H9 (cell line): Measurements from ENCODE around the gene PCGF3. TPM values are rescaled to one million over a fixed set of nuclear protein-coding genes. Genes with fewer than 3 reads are reported as not detected.

Source experiments
- DNase-seq: peaks from one replicate; pipeline ENCODE4 v3.0.0-alpha.2; 2017
- H2AFZ ChIP-seq: one replicate; pipeline ENCODE4 v1.6.1; 2013; ENCODE audit warnings: mild to moderate bottlenecking, low read length, control low read depth, moderate library complexity
- H2AK5ac ChIP-seq: 2 replicates; pipeline ENCODE4 v1.6.1; 2013; ENCODE audit warnings: low read length, control low read depth, mixed read lengths; ENCODE audit not compliant: insufficient read length
- H2BK120ac ChIP-seq: one replicate; pipeline ENCODE4 v1.6.1; 2013; ENCODE audit warnings: low read depth, mild to moderate bottlenecking, low read length, control low read depth, inconsistent platforms; ENCODE audit not compliant: poor library complexity, severe bottlenecking
- H2BK12ac ChIP-seq: 2 replicates; pipeline ENCODE4 v1.6.1; 2013; ENCODE audit warnings: low read length, control low read depth, mixed read lengths, low read depth; ENCODE audit not compliant: insufficient read length
- H2BK15ac ChIP-seq: 2 replicates; pipeline ENCODE4 v1.6.1; 2013; ENCODE audit warnings: low read depth, low read length, control low read depth
- H2BK20ac ChIP-seq: one replicate; pipeline ENCODE4 v1.6.1; 2013; ENCODE audit warnings: low read depth, mild to moderate bottlenecking, low read length, control low read depth, inconsistent platforms; ENCODE audit not compliant: poor library complexity, severe bottlenecking
- H2BK5ac ChIP-seq: 2 replicates; pipeline ENCODE4 v1.6.1; 2013; ENCODE audit warnings: low read length, control low read depth, mixed read lengths; ENCODE audit not compliant: insufficient read length
- H3K14ac ChIP-seq: 2 replicates; pipeline ENCODE4 v1.6.1; 2013; ENCODE audit warnings: low read length, control low read depth; ENCODE audit not compliant: insufficient read depth
- H3K18ac ChIP-seq: 2 replicates; pipeline ENCODE4 v1.6.1; 2013; ENCODE audit warnings: low read depth, mild to moderate bottlenecking, mixed read lengths, low read length, control low read depth; ENCODE audit not compliant: insufficient read length
- H3K23ac ChIP-seq: 2 replicates; pipeline ENCODE4 v1.6.1; 2013; ENCODE audit warnings: low read length, control low read depth, mixed read lengths, low read depth; ENCODE audit not compliant: insufficient read length
- H3K23me2 ChIP-seq: 2 replicates; pipeline ENCODE4 v1.6.1; 2013; ENCODE audit warnings: low read depth, mild to moderate bottlenecking, mixed read lengths, low read length, control low read depth; ENCODE audit not compliant: insufficient read length, poor library complexity, severe bottlenecking
- H3K27ac ChIP-seq: 2 replicates; pipeline ENCODE4 v1.5.1; 2013; ENCODE audit warnings: low read length, control low read depth, mixed read lengths, low read depth; ENCODE audit not compliant: insufficient read length
- H3K27me3 ChIP-seq: 2 replicates; pipeline ENCODE4 v1.6.1; 2013; ENCODE audit warnings: low read length, control low read depth, inconsistent platforms; ENCODE audit not compliant: insufficient read depth
- H3K4ac ChIP-seq: 2 replicates; pipeline ENCODE4 v1.6.1; 2013; ENCODE audit warnings: low read depth, mild to moderate bottlenecking, control low read depth, inconsistent platforms, low read length, moderate library complexity
- H3K4me1 ChIP-seq: 2 replicates; pipeline ENCODE4 v1.6.1; 2013; ENCODE audit warnings: low read length, control low read depth, inconsistent platforms; ENCODE audit not compliant: insufficient read depth
- H3K4me2 ChIP-seq: 2 replicates; pipeline ENCODE4 v1.6.1; 2013; ENCODE audit warnings: low read length, control low read depth, mixed read lengths; ENCODE audit not compliant: insufficient read length, insufficient read depth
- H3K56ac ChIP-seq: 2 replicates; pipeline ENCODE4 v1.6.1; 2013; ENCODE audit warnings: low read depth, mild to moderate bottlenecking, mixed read lengths, low read length, control low read depth; ENCODE audit not compliant: insufficient read length
- H3K79me1 ChIP-seq: 2 replicates; pipeline ENCODE4 v1.6.1; 2013; ENCODE audit warnings: low read depth, mild to moderate bottlenecking, moderate library complexity, low read length, control low read depth, inconsistent platforms; ENCODE audit not compliant: insufficient read depth, poor library complexity, severe bottlenecking
- H3K79me2 ChIP-seq: 2 replicates; pipeline ENCODE4 v1.6.1; 2013; ENCODE audit warnings: low read length, control low read depth, inconsistent platforms; ENCODE audit not compliant: insufficient read depth
- H3K9ac ChIP-seq: 2 replicates; pipeline ENCODE4 v1.6.1; 2013; ENCODE audit warnings: low read length, control low read depth, mixed read lengths; ENCODE audit not compliant: insufficient read length; ENCODE audit errors: extremely low read depth
- H3K9me3 ChIP-seq: one replicate; pipeline ENCODE4 v1.6.1; 2013; ENCODE audit warnings: low read depth, low read length, inconsistent platforms; ENCODE audit not compliant: control insufficient read depth
- H3T11ph ChIP-seq: one replicate; pipeline ENCODE4 v1.6.1; 2013; ENCODE audit warnings: mild to moderate bottlenecking, low read length, control low read depth, inconsistent platforms
- H4K20me1 ChIP-seq: one replicate; pipeline ENCODE4 v1.6.1; 2013; ENCODE audit not compliant: control insufficient read depth, insufficient read length, insufficient read depth
- H4K5ac ChIP-seq: 2 replicates; pipeline ENCODE4 v1.6.1; 2013; ENCODE audit warnings: low read depth, mild to moderate bottlenecking, mixed read lengths, low read length, control low read depth; ENCODE audit not compliant: insufficient read length
- H4K8ac ChIP-seq: replicated peaks from 2 replicates; pipeline ENCODE4 v1.6.1; 2013; ENCODE audit warnings: low read length, control low read depth, mixed read lengths, low read depth; ENCODE audit not compliant: insufficient read length
- H4K91ac ChIP-seq: 2 replicates; pipeline ENCODE4 v1.6.1; 2013; ENCODE audit warnings: low read depth, mild to moderate bottlenecking, moderate library complexity, mixed read lengths, low read length, control low read depth; ENCODE audit not compliant: insufficient read length
- H3K27ac Mint-ChIP-seq, 3 experiments: 2 replicates in 2 of 3; 3 replicates in 1 of 3; pipeline ENCODE4 v1.8.0; 2020 to 2021; ENCODE audit warnings: mixed read lengths in 3 of 3, mild to moderate bottlenecking in 1 of 3, moderate library complexity in 1 of 3
- H3K27me3 Mint-ChIP-seq: 2 replicates; pipeline ENCODE4 v1.8.0; 2021; ENCODE audit warnings: low read depth, mild to moderate bottlenecking, moderate library complexity, mixed read lengths
- H3K36me3 Mint-ChIP-seq, 3 experiments: 2 replicates in 2 of 3; 3 replicates in 1 of 3; pipeline ENCODE4 v1.8.0; 2020 to 2021; ENCODE audit warnings: low read depth in 3 of 3, mixed read lengths in 3 of 3; ENCODE audit not compliant: insufficient read depth in 1 of 3
- H3K4me1 Mint-ChIP-seq, 2 experiments: 2 replicates each; pipeline ENCODE4 v1.8.0; 2020; ENCODE audit warnings: mixed read lengths in 2 of 2
- H3K4me3 Mint-ChIP-seq, 2 experiments: 2 replicates in 1 of 2; 3 replicates in 1 of 2; pipeline ENCODE4 v1.8.0; 2020 to 2021; ENCODE audit warnings: mild to moderate bottlenecking in 2 of 2, mixed read lengths in 2 of 2, moderate library complexity in 1 of 2
- H3K9me3 Mint-ChIP-seq, 2 experiments: 2 replicates in 1 of 2; 3 replicates in 1 of 2; pipeline ENCODE4 v1.8.0; 2020; ENCODE audit warnings: mild to moderate bottlenecking in 2 of 2, mixed read lengths in 2 of 2, moderate library complexity in 1 of 2
- WGBS: extraction: QIAGEN DNeasy Blood & Tissue Kit; methylation state at CpG from one replicate; pipeline ENCODE4 v1.1.7; 2013; ENCODE audit warnings: missing lambda C conversion rate, low lambda C conversion rate, mixed read lengths; ENCODE audit not compliant: insufficient read length; ENCODE audit errors: extremely low coverage; 5-methylcytosine and 5-hydroxymethylcytosine counted together
- total RNA-seq: library from RNA; stranded (reverse); gene quantifications from 2 replicates; pipeline ENCODE4 v1.2.1, GENCODE V29; 2021
- TF ChIP-seq, protein P1 (sequence below): fragments of 200-600 bp; sonication (generic); conservative IDR thresholded peaks from 3 replicates; pipeline ENCODE4 v1.8.0; 2021; ENCODE audit warnings: antibody characterized with exemption, mild to moderate bottlenecking

PCGF3 gene
- total RNA-seq, 1 experiment from 2014 or later = 43.1 TPM

DNA sequence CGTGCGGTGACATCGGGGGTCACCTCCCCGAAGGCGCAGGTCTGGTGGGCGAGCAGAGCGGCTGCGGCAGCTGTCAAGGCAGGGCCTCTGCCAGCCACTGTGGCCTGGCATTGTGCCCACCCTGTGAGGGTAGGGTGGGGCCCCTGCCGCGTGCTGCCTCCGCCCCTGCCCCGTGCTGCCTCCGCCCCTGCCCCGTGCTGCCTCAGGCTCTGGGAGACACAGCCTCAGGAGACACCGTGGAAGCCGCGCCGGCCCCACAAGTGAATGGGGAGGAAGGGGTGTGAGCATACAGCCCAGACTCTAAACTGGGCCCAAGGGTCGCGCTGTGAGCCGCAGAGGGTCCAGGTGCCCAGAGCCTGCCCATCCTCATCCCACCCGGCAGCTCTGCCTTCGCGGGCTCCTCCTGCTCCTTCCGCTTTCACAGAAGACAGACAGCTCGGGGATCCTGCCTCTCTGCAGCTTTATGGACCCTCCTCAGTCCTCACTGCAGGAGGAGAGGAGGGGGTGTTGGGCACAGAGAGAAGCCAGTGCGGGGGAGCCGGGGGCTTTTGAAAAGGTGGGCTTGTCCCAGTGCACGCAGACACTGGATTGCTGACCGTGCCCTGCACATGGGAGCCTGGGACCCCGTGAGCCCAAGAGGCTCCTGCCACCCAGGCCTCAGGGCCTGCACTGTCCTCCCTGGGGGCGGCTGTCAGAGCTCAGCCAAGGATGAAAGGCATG is 27.4 kb downstream of the PCGF3 start:
- Histone ChIP-seq H3K56ac (no peak overlapping the region), H3K79me2 (peaks cover 2% of the 10 kb centered on the region; the same call in 1 of the 2 replicates), H3K23me2 (no peaks in the 10 kb centered on the region), H2BK12ac (no peak overlapping the region), H3K14ac (no peak overlapping the region), H2BK20ac (no peak overlapping the region), H3T11ph (no peak overlapping the region), H4K5ac (no peak overlapping the region), H3K27ac (no peak overlapping the region), H3K9ac (no peak overlapping the region), H4K8ac (no peak overlapping the region), H3K4me1 (no peaks in the 10 kb centered on the region), H2BK15ac (no peak overlapping the region), H2BK120ac (no peak overlapping the region), H3K4me2 (no peak overlapping the region), H2AK5ac (no peak overlapping the region), H3K79me1 (no peaks in the 10 kb centered on the region), H2BK5ac (no peak overlapping the region), H3K4ac (no peak overlapping the region), H3K18ac (no peak overlapping the region), H3K23ac (no peak overlapping the region), H4K20me1 (peaks cover 2% of the 10 kb centered on the region), H4K91ac (no peak overlapping the region), H3K27me3 (no peaks in the 10 kb centered on the region), H3K9me3 (no peaks in the 10 kb centered on the region), H2AFZ (no peak overlapping the region)
- Mint-ChIP-seq H3K4me1 (no peaks in the 10 kb centered on the region), H3K9me3 (no peaks in the 10 kb centered on the region), H3K4me3 (no peak overlapping the region), H3K27ac (no peak overlapping the region), H3K27me3 (no peaks in the 10 kb centered on the region), H3K36me3 (peaks cover 31 to 63% (median 52%) of the 10 kb centered on the region in 3 experiments)
- WGBS = no CpG with 5 or more reads among the region's 32 CpGs
- DNase-seq = no peak
- TF ChIP-seq, protein P1, sequence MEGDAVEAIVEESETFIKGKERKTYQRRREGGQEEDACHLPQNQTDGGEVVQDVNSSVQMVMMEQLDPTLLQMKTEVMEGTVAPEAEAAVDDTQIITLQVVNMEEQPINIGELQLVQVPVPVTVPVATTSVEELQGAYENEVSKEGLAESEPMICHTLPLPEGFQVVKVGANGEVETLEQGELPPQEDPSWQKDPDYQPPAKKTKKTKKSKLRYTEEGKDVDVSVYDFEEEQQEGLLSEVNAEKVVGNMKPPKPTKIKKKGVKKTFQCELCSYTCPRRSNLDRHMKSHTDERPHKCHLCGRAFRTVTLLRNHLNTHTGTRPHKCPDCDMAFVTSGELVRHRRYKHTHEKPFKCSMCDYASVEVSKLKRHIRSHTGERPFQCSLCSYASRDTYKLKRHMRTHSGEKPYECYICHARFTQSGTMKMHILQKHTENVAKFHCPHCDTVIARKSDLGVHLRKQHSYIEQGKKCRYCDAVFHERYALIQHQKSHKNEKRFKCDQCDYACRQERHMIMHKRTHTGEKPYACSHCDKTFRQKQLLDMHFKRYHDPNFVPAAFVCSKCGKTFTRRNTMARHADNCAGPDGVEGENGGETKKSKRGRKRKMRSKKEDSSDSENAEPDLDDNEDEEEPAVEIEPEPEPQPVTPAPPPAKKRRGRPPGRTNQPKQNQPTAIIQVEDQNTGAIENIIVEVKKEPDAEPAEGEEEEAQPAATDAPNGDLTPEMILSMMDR = no peak
